Lower lobe of right lung (tissue), 2 donors: ENCODE measurements around the gene SETD3. TPM values are rescaled to one million over a fixed set of nuclear protein-coding genes. Genes with fewer than 3 reads are reported as not detected.

Experiments
- ATAC-seq, 2 donors: fragments of 200-7000 bp; cut with Tn5 transposase; one replicate each; pipeline ENCODE4 v1.9.1; 2020 to 2022; ENCODE audit warnings: mild to moderate bottlenecking in 2 of 2, moderate library complexity in 2 of 2
- DNase-seq: peaks from one replicate; pipeline ENCODE4 v3.0.0-alpha.2; 2020
- H3K27ac ChIP-seq: fragments of 200-600 bp; one replicate; pipeline ENCODE4 v1.8.0; 2022
- H3K27me3 ChIP-seq: fragments of 200-600 bp; one replicate; pipeline ENCODE4 v1.8.0; 2022; ENCODE audit warnings: low read depth
- H3K36me3 ChIP-seq: fragments of 200-600 bp; one replicate; pipeline ENCODE4 v1.8.0; 2022; ENCODE audit warnings: mild to moderate bottlenecking
- H3K4me1 ChIP-seq: fragments of 200-600 bp; one replicate; pipeline ENCODE4 v1.8.0; 2022
- H3K4me3 ChIP-seq: fragments of 200-600 bp; one replicate; pipeline ENCODE4 v1.8.0; 2022; ENCODE audit warnings: mild to moderate bottlenecking
- H3K9me3 ChIP-seq: fragments of 200-600 bp; one replicate; pipeline ENCODE4 v1.8.0; 2022
- intact Hi-C: fragments of 100-400 bp; cut with DNase I; formaldehyde crosslinking; loops from one replicate; pipeline ENCODE4 v1.11.0; 2022
- total RNA-seq: library from RNA; stranded (reverse); fragmentation: NEBNext Ultra II Directional; extraction: Animal tissue kit (Norgen Biotek cat#: 25700); gene quantifications from one replicate; pipeline ENCODE4 v1.2.1, GENCODE V29; 2021
- TF ChIP-seq, protein P1 (sequence below): fragments of 200-600 bp; IDR thresholded peaks from one replicate; pipeline ENCODE4 v1.8.0; 2022; ENCODE audit warnings: antibody characterized with exemption, mild to moderate bottlenecking
- donor health status: DM: no; HTN: yes; CAD: no; lungs with severe emphysema.

The SETD3 gene
- total RNA-seq, 1 donor from 2014 or later: 78.7 TPM

DNA sequence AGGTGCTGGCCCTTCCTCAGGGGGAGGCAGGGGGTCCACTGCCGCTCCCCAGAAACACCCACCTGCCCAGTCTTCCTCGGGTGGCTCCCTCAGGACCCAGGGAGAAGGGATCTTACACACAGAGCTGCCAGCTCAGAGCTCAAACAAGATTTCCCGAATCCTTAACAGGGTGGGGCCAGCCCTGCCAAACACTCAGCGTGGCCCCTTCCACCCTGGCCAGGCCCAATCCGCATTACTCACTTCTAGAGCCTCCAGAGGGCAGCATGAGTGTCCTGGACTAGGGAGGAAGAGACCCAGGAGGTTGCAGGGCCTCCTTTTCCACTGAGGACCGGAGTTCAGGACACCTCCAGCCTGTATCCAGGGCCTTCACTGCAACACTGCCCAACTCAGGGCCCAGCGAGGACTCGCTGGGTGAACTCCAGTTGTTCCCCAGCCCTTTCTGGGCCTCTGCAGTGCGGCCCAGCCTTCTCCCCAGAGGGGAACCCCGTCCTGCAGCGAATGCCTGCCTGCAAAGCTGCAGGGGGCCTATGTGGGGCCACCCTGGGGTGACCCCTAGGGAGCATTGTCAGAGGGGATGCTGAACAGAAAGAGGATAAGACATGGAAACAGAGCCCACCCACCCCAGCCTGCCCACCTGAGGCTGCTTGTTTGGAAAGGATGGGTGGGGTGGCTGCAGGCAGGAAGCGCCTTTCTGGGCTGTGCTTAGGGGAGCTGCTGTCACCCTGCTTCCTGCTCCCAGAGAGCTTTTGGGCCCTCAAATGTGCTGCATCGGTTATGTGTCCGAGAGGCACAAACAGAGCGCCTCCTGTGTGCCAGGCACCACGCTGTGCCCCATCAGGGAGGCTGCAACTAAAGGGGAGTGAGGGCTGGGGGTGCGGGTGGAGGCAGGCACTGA, 44.4 kb upstream of the SETD3 start:
- H3K27ac ChIP-seq: no peak overlapping the region
- H3K27me3 ChIP-seq: no peaks in the 10 kb centered on the region
- DNase-seq: no peak
- TF ChIP-seq, protein P1, sequence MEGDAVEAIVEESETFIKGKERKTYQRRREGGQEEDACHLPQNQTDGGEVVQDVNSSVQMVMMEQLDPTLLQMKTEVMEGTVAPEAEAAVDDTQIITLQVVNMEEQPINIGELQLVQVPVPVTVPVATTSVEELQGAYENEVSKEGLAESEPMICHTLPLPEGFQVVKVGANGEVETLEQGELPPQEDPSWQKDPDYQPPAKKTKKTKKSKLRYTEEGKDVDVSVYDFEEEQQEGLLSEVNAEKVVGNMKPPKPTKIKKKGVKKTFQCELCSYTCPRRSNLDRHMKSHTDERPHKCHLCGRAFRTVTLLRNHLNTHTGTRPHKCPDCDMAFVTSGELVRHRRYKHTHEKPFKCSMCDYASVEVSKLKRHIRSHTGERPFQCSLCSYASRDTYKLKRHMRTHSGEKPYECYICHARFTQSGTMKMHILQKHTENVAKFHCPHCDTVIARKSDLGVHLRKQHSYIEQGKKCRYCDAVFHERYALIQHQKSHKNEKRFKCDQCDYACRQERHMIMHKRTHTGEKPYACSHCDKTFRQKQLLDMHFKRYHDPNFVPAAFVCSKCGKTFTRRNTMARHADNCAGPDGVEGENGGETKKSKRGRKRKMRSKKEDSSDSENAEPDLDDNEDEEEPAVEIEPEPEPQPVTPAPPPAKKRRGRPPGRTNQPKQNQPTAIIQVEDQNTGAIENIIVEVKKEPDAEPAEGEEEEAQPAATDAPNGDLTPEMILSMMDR: peak; percentile 35
- H3K9me3 ChIP-seq: no peaks in the 10 kb centered on the region
- intact Hi-C loops: loop anchor here (10.0 kb wide), 1 partner anchor 100 kb away; no protein-coding TSS in a partner anchor
- no peaks in the 10 kb centered on the region for H3K36me3 ChIP-seq
- ATAC-seq: peak; percentile 56 to 72
- H3K4me3 ChIP-seq: no peak overlapping the region
- H3K4me1 ChIP-seq: peaks cover 34% of the 10 kb centered on the region

DNA sequence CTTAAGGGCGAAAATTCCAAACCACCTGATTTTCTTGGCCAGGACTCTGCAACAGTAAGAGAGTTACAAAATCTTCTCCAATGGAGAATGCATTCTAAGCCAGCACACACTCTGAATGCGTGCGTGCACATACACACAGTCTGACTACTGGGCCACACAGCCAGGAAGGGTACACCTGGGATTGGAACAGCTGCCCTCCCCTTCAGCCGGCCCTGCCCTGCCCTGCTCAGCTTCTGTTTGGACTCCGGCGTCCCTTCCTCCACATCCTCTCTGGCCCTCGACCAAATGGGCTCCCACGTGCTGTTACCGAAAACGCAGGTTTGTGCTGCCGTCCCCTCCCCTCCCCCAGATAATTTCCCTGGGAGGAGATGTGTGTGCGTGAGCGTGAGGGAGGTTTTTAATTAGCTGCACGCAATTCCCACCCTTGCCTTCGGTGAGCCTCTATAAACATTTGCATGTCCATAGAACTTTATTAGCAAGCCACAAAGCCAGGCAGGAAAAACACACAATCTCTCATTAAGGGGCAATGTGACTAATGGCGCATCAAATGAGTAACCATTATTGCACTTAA, 43.5 kb upstream of the SETD3 start:
- no peaks in the 10 kb centered on the region for H3K9me3 ChIP-seq
- peak; percentile 46 for DNase-seq
- intact Hi-C loops: loop anchor here (10.0 kb wide), 1 partner anchor 101 kb away; no protein-coding TSS in a partner anchor
- H3K27ac ChIP-seq: no peak overlapping the region
- ATAC-seq: peak in 1 of 2 donors; percentile 11
- no peak overlapping the region for H3K4me3 ChIP-seq
- H3K4me1 ChIP-seq: peaks cover 34% of the 10 kb centered on the region
- no peaks in the 10 kb centered on the region for H3K36me3 ChIP-seq
- H3K27me3 ChIP-seq: no peaks in the 10 kb centered on the region
- TF ChIP-seq, protein P1: no peak

DNA sequence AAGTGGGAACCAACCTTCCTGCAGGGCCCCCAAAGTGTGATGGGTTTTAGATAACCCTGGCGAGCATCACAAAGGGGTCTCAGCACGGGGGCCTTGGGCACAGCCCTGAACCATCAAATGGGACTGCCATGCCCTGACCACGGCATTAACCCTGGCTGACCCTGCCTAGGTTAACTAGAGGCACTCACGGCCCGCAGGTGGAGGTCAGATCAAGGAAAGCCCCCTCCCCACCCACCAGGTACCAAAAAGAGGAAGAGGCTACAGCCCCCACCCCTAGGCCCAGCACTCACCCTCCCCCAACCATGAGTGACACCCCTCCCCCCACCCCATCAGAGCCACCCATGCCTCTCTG, 43.0 kb upstream of the SETD3 start:
- Histone ChIP-seq H3K27ac (no peak overlapping the region), H3K36me3 (no peaks in the 10 kb centered on the region), H3K27me3 (no peaks in the 10 kb centered on the region), H3K4me1 (peaks cover 35% of the 10 kb centered on the region), H3K9me3 (no peaks in the 10 kb centered on the region), H3K4me3 (no peak overlapping the region)
- TF ChIP-seq, protein P1: no peak
- intact Hi-C loops: loop anchor here (10.0 kb wide), 1 partner anchor 101 kb away; no protein-coding TSS in a partner anchor
- ATAC-seq (no peak), DNase-seq (peak; percentile 33)

DNA sequence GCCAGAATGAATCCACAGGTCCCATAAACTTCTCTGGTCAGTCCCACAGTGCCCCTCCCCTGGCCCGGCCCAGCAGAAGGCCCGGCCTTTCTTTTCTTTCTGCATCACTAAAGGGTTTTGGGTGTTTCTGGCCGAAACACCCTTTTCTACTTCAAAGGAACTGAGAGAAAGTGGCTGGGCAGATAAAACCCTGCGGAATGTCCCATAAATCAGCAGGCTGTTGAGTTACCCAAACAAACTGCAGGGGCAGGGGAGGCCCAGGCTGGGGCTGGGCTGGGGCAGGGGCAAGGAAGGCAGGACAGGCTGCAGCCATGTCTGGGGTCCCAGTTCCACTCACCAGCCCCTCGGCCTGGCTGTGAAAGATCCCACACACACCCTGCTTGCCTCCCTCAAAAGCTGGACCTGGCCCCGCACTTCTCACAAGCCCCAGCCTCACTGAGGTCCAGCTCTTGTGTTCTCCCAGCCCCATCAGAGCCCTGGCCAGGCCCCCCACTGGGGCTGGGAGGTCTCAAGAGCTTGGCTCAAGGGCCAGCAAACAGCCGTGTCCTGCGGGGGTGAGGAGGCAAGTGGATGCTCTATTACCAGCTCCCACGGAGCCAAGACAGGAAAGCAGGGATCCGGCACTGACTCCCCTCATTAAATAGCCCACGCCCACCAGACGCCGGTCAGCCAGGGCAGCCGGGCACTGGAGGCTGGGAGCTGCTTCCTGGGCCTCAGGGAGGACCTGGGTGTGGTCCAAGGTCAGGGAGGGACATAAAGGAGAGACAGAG, 42.5 kb upstream of the SETD3 start:
- peaks cover 41% of the 10 kb centered on the region for H3K4me1 ChIP-seq
- no peaks in the 10 kb centered on the region for H3K9me3 ChIP-seq
- H3K36me3 ChIP-seq: no peaks in the 10 kb centered on the region
- H3K27ac ChIP-seq: no peak overlapping the region
- TF ChIP-seq, protein P1: no peak
- intact Hi-C loops: loop anchor here (10.0 kb wide), 1 partner anchor 102 kb away; no protein-coding TSS in a partner anchor
- DNase-seq: peak; percentile 38
- H3K4me3 ChIP-seq: no peak overlapping the region
- H3K27me3 ChIP-seq: no peaks in the 10 kb centered on the region
- ATAC-seq: no peak

DNA sequence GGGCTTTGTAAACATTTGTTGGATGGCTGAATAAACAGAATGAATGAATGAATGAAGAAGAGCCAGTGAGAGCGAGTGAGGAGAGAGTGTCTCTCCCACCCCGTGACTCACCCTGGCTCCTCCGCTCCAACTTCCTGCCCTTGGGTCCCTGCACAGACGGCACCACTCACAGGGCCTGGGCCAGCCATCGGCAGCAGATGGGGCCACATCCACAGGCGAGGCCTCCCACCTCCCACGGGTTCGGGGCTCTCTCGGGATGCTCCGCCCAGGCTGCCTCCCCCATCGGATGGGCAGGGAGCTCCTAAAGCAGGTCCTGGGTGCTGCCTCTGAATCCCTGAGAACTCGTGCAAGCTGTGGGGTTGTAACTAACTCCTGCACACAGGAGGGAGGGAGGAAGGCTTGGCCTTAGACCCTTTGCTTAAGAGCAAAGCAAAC, 41.8 kb upstream of the SETD3 start:
- DNase-seq: peak; percentile 44
- no peaks in the 10 kb centered on the region for H3K27me3 ChIP-seq
- H3K9me3 ChIP-seq: no peaks in the 10 kb centered on the region
- no peak for ATAC-seq
- H3K4me3 ChIP-seq: no peak overlapping the region
- H3K4me1 ChIP-seq: peaks cover 41% of the 10 kb centered on the region
- TF ChIP-seq, protein P1: no peak
- no peaks in the 10 kb centered on the region for H3K36me3 ChIP-seq
- no peak overlapping the region for H3K27ac ChIP-seq
- intact Hi-C loops: loop anchor here (10.0 kb wide), 1 partner anchor 102 kb away; no protein-coding TSS in a partner anchor
